Stimulated activated CD4-positive, alpha-beta T cell treated with anti-CD3 and anti-CD28 coated beads, Interleukin-4, amount 100 ng/mL, for 1 hour (primary cell): ENCODE data around the gene MORF4L1.
"Not testable (repeated sequence)": the region's sequence is repeated elsewhere in the genome, so short reads cannot be mapped to it uniquely, and the experiment has no call there.

Experiments used
- DNase-seq: peaks from one replicate; pipeline ENCODE4 v3.0.0-alpha.2; 2020

Gene MORF4L1

GRCh38 chr15:78902281-78903032 is 29.8 kb downstream of the MORF4L1 start:
- DNase-seq: not testable (repeated sequence)

GRCh38 chr15:78904599-78905358 is 32.1 kb downstream of the MORF4L1 start:
- no peak for DNase-seq

DNA sequence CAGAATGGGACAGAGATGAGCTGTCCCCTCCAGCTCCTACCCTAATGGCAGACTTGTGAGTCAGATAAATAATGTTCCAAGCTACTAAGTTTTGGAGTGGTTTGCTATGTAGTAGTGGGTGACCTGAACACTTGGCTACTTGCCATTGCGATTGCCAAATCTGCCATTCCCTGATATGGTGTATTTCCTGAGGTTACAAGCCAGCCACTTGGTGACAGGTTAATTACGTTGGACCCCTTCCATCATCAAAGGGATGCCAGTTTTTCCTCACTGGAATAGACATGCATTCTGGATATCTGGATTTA is 33.6 kb downstream of the MORF4L1 start:
- DNase-seq: no peak

DNA sequence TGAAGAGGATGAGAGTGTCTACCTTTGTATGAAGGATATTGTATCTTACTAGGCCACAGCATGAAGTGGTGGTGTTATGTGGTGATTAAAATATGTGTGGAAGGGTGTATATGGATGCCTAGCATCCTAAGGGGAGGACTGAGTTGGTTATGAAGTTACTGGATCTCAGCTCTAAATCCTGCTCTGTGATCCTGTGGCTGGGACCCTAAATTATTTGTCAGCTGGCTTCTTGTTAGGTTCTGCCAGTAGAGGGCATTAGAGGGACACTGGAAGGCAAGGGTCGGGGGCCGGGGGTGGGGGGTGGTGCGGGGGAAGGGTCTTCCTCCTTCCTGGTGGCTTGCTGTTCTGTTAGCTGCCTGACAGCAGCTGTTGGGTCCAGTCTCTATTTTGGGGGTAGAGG is 34.9 kb downstream of the MORF4L1 start:
- no peak for DNase-seq

- DNase-seq: no peak
Measured at GRCh38 chr15:78909160-78909695, 36.5 kb downstream of the MORF4L1 start.

DNA sequence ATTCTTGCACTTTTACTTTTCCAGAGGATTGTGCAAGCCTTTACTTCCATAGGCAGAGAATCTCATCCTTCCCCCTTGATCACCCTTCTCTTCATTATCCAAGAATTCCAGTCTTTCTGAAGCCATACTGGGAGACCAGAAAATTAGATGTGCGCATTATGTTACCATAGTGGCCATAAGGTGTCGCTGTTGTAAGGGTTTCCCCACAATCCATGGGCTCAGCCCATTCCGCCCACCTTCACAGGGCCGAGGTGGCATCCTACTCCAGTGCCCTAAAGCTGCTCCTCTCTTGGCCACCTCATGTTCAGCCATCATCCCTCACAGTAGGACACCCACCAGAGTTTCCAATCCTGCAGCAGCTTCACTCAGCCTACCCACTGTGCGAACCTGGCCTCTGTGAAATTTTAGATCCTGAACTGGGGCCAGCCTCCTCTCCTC is 37.1 kb downstream of the MORF4L1 start:
- DNase-seq: no peak

GRCh38 chr15:78910271-78910670 is 37.6 kb downstream of the MORF4L1 start:
- no peak for DNase-seq

- DNase-seq: no peak
Measured at GRCh38 chr15:78912316-78912715, 39.6 kb downstream of the MORF4L1 start.

DNA sequence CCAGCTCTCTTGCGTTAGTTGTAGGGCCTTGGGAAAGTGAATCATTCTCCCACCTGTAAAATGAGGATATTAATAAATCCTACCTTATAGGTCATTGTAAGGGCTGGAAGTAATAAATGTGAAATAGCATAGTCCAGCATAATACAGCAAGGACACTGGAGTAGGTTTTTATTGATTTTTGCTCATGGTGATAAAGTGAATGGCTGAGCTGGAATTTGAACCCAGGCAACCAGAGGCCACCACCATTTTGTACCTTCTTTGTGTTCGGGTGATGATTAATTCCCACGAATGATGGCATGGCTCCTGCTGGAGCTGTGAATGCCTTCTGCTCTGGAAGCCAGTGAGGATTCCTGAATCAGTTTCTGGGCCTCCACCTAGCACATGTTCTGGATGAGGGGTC is 40.3 kb downstream of the MORF4L1 start:
- no peak for DNase-seq

DNA sequence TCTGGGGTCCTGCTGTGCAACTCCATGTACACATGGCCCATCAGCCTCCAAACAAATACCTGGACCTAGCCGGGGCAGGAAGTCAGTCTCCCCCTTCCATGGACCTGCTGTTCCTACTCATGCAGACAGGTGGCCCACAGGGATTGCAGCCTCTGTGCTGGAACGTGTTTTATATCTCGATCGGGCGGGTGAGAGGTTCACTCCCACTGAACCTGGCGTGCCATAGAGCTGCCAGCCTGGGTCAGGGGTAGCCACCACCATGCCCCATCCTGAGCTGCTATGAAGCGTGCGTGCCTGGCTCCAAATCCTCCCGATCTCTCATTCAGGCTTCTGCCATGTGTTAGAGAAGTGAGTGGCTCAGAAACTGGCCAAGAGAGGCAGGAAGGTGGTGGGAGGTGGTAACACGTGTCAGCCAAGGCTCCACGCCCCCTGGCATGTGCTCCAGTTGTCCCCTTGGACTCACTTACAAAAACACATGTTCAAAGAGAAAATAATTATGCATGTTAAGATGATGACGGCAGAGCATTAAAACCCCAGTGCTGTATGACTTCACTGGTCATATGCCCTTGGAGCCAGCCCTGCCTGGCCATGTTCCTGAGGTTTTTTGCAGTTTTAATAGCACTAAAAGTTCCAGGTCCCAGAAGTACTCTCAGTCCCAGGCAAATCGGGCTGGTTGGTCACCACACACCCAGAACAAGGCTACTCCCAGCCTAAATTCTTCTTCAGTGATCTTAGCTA is 41.5 kb downstream of the MORF4L1 start:
- no peak for DNase-seq

- DNase-seq: no peak
Measured at GRCh38 chr15:78915341-78916087, 42.8 kb downstream of the MORF4L1 start.

GRCh38 chr15:78916088-78916487 is 43.4 kb downstream of the MORF4L1 start:
- no peak for DNase-seq

GRCh38 chr15:78917888-78918287 is 45.2 kb downstream of the MORF4L1 start:
- DNase-seq: no peak

- no peak for DNase-seq
Measured at GRCh38 chr15:78921517-78921916, 48.8 kb downstream of the MORF4L1 start.

- no peak for DNase-seq
Measured at GRCh38 chr15:78921940-78922339, 49.2 kb downstream of the MORF4L1 start.

GRCh38 chr15:78922527-78922926 is 49.8 kb downstream of the MORF4L1 start:
- DNase-seq: no peak

DNA sequence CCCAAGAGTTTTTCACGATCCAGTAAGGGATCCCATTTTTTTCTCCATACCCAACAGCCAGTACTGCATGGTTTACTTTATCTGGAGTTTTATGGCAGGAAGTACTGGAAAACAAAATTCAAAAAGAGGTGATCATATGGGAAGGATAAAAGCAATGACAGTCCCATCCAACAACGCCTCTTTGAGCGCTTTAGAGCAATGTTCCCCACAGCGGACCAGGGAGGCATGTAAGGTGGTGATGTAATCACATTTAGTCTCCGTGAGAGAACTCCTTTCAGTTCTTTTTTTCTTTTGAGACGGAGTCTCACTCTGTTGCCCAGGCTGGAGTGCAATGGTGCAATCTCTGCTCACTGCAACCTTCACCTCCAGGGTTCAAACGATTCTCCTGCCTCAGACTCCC is 50.3 kb downstream of the MORF4L1 start:
- DNase-seq: no peak

DNA sequence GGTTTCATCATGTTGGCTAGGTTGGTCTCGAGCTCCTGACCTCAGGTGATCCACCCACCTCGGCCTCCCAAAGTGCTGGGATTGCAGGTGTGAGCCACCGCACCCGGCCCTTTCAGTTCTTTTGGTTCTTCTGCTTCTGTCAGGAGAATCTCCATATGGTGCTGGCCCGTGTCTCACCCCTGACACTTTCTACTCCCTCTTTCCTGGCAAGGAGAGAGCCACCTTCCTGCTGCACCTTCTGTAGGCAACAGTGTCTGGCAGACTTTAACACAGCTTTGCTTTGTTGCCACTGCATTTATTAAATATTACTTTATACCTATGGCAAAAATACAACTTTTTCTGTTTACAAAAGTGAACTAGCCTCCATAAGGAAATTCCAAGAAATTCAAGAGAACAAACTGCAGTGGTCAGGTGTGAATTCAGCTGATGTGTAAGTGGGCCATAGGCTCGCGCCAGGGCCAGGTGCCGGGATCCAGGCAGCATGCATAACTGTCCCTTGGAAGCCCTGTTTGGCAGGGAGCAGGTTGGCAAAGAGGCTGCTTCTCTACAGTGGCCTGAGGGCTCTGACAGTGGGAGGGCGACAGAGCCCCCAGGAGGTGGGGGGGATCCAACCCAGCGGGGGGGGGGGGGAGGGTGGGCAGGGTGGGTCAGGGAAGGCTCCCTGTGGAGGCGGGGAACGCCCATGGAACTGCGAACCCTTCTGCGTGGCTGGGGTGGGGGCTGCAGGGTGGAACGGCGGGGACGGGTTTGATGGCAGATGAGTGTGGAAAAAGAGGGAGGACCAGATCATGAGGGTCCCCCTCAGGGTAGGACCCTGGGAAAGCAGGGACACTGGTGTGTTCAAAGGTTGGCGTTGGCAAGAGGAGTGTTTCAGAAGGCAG is 51.0 kb downstream of the MORF4L1 start:
- no peak for DNase-seq

DNA sequence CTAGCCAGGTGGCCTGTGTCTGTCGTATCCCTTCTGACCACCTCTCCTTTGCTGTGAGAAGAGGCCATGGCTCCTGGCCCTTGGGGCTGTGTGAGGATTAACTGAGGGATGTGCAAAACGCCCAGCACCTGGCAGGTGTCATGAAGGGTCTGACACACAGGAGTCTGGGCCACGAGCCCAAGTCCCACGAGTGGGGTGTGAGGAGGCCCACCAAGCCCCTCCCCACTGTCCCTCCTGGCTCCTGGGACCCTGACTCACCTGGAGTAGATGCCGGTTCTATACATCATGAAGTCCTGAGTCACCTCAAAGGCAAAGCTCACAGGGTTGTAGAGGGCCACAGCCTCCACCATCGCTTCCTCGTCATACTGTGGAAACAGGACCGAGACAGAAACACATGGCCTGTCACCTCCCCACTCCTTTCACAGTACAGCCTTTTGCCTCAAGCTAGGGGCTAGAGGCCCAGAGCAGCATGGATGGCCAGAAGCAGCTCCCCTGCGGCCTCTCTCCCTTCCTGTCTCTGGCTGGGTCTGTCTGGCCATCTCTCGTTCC is 52.5 kb downstream of the MORF4L1 start:
- DNase-seq: no peak

DNA sequence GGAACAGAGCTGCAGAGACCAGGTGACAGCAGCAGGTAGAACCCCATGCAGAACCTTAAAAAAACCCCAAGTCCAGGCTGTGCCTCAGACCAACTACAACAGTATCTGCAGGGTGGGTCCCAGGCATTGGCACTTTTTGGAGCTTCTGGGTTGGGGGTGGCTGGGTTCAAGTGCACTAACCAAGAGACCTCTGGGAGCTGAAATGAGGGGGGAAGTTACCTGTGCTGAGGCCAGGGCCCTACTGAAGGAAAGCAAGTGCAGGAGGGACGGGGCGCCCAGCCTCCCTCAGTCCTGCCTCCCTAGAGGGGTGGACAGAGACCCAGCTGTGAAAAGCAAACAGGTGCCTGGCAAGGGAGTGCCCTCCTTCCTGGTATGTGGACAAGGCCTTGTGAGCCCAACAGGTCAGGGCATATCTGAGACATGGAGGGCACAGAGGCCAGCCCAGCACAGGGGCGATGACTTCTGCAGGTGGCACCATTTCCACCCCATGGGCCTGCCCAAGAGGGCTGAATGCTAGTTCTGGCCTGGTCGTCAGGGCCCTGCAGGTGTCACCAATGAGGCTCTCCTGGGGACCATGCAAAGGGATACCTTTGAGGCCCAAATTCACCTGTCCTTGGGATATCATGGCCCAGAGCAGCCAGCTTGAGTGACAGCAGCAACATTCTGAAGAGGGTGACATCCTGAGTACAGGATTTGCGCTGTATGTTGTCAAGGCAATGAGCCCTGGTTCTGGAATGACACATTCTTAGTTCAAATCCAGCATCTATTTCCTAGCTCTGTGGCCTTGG is 53.5 kb downstream of the MORF4L1 start:
- DNase-seq: no peak
